SK-N-SH treated with all-trans-retinoic acid at 6 μM for 48 hours (cell line): ENCODE data around the gene RGS6.

Experiments
- ARNTL ChIP-seq: fragments of 450-650 bp; formaldehyde crosslinking; IDR thresholded peaks from 2 replicates; pipeline ENCODE4 v1.5.0; 2020; ENCODE audit warnings: low read depth, mild to moderate bottlenecking, moderate library complexity, borderline replicate concordance
- ESRRG ChIP-seq: fragments of 250-450 bp; sonication (Bioruptor Pico); IDR thresholded peaks from 2 replicates; pipeline ENCODE4 v1.6.1; 2021; ENCODE audit warnings: mild to moderate bottlenecking
- ISL1 ChIP-seq: fragments of 250-450 bp; sonication (Bioruptor Pico); IDR thresholded peaks from 2 replicates; pipeline ENCODE4 v2.1.2; 2022; ENCODE audit warnings: mild to moderate bottlenecking, moderate library complexity
- OSR1 ChIP-seq: fragments of 250-450 bp; sonication (Bioruptor Pico); IDR thresholded peaks from 2 replicates; pipeline ENCODE4 v1.8.0; 2022; ENCODE audit warnings: moderate library complexity, mild to moderate bottlenecking, inconsistent platforms
- PPARA ChIP-seq: fragments of 250-450 bp; sonication (Bioruptor Pico); IDR thresholded peaks from 2 replicates; pipeline ENCODE4 v1.5.0; 2020; ENCODE audit warnings: mild to moderate bottlenecking, borderline replicate concordance
- ZFP3 ChIP-seq: fragments of 250-450 bp; sonication (Bioruptor Pico); IDR thresholded peaks from 2 replicates; pipeline ENCODE4 v1.5.0; 2020; ENCODE audit warnings: mild to moderate bottlenecking, moderate library complexity
- ZFP30 ChIP-seq: fragments of 450-650 bp; formaldehyde crosslinking; IDR thresholded peaks from 2 replicates; pipeline ENCODE4 v1.5.0; 2022; ENCODE audit warnings: mild to moderate bottlenecking, moderate library complexity
- ZNF565 ChIP-seq: fragments of 450-650 bp; formaldehyde crosslinking; conservative IDR thresholded peaks from 2 replicates; pipeline ENCODE4 v1.5.0; 2020; ENCODE audit warnings: low read depth, mild to moderate bottlenecking, moderate library complexity
- TF ChIP-seq, protein P1 (sequence below): fragments of 250-450 bp; sonication (Bioruptor Pico); IDR thresholded peaks from 2 replicates; pipeline ENCODE4 v1.5.0; 2020; ENCODE audit warnings: mild to moderate bottlenecking, moderate library complexity
- TF ChIP-seq, protein P2 (sequence below): fragments of 250-450 bp; sonication (Bioruptor Pico); IDR thresholded peaks from 2 replicates; pipeline ENCODE4 v1.8.0; 2021; ENCODE audit warnings: low read depth, mild to moderate bottlenecking, moderate library complexity, borderline replicate concordance
- TF ChIP-seq, protein P3 (sequence below): fragments of 250-450 bp; sonication (Bioruptor Pico); IDR thresholded peaks from 2 replicates; pipeline ENCODE4 v1.8.0; 2020; ENCODE audit warnings: mild to moderate bottlenecking, moderate library complexity, borderline replicate concordance

DNA sequence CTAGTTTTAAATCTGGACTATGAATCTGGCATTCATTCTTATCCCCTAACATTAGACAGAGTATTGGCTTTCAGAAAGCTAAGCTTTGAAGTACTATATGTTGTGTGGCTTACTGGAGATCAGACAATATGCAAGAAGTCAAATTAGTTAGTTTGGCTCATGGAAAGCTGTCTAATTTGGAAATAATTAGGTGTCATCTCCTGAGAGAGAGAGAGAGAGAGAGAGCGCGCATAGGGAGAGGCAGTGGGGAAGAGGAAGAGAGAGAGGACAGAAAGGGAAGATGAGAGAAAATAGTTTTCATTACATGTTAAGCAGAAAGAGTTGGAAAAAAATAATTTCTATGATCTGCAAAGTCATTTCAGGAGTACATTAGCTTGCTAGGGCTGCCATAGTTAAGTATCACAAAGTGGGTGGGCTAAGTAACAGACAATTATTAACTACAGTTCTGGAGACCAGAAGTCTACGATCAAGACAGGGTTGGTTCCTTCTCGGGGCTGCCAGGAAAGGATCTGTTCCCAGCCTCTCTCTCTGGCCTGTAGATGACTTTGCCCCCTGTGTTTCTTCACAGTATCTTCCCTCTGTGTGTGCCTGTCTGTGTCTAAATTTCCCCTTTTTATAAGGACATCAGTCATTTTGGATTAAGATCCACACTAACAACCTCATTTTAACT is 404.2 kb downstream of the RGS6 start:
- TF ChIP-seq ZFP3 (CRISPR knock-in tag) (no peak), ESRRG (CRISPR knock-in tag) (no peak), ZNF565 (CRISPR knock-in tag) (no peak), ZFP30 (CRISPR knock-in tag) (no peak), OSR1 (no peak), ISL1 (no peak), PPARA (no peak), ARNTL (no peak)
- TF ChIP-seq, protein P1, sequence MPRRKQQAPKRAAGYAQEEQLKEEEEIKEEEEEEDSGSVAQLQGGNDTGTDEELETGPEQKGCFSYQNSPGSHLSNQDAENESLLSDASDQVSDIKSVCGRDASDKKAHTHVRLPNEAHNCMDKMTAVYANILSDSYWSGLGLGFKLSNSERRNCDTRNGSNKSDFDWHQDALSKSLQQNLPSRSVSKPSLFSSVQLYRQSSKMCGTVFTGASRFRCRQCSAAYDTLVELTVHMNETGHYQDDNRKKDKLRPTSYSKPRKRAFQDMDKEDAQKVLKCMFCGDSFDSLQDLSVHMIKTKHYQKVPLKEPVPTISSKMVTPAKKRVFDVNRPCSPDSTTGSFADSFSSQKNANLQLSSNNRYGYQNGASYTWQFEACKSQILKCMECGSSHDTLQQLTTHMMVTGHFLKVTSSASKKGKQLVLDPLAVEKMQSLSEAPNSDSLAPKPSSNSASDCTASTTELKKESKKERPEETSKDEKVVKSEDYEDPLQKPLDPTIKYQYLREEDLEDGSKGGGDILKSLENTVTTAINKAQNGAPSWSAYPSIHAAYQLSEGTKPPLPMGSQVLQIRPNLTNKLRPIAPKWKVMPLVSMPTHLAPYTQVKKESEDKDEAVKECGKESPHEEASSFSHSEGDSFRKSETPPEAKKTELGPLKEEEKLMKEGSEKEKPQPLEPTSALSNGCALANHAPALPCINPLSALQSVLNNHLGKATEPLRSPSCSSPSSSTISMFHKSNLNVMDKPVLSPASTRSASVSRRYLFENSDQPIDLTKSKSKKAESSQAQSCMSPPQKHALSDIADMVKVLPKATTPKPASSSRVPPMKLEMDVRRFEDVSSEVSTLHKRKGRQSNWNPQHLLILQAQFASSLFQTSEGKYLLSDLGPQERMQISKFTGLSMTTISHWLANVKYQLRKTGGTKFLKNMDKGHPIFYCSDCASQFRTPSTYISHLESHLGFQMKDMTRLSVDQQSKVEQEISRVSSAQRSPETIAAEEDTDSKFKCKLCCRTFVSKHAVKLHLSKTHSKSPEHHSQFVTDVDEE (CRISPR knock-in tag), result no peak
- TF ChIP-seq, protein P2, sequence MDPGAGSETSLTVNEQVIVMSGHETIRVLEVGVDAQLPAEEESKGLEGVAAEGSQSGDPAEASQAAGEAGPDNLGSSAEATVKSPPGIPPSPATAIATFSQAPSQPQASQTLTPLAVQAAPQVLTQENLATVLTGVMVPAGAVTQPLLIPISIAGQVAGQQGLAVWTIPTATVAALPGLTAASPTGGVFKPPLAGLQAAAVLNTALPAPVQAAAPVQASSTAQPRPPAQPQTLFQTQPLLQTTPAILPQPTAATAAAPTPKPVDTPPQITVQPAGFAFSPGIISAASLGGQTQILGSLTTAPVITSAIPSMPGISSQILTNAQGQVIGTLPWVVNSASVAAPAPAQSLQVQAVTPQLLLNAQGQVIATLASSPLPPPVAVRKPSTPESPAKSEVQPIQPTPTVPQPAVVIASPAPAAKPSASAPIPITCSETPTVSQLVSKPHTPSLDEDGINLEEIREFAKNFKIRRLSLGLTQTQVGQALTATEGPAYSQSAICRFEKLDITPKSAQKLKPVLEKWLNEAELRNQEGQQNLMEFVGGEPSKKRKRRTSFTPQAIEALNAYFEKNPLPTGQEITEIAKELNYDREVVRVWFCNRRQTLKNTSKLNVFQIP (CRISPR knock-in tag), result no peak
- TF ChIP-seq, protein P3, sequence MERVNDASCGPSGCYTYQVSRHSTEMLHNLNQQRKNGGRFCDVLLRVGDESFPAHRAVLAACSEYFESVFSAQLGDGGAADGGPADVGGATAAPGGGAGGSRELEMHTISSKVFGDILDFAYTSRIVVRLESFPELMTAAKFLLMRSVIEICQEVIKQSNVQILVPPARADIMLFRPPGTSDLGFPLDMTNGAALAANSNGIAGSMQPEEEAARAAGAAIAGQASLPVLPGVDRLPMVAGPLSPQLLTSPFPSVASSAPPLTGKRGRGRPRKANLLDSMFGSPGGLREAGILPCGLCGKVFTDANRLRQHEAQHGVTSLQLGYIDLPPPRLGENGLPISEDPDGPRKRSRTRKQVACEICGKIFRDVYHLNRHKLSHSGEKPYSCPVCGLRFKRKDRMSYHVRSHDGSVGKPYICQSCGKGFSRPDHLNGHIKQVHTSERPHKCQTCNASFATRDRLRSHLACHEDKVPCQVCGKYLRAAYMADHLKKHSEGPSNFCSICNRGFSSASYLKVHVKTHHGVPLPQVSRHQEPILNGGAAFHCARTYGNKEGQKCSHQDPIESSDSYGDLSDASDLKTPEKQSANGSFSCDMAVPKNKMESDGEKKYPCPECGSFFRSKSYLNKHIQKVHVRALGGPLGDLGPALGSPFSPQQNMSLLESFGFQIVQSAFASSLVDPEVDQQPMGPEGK (CRISPR knock-in tag), result no peak
